Endothelial cell of umbilical vein (primary cell): ENCODE data around the gene MED15. TPM values are rescaled to one million over a fixed set of nuclear protein-coding genes. Genes with fewer than 3 reads are reported as not detected.
A peak's percentile ranks its signal among the peaks of the same experiment; 100 is the strongest.

Experiments used
- BruUV-seq: library from RNA; stranded (reverse); fragments of 400-500 nt; replicated peaks from 2 replicates; lab custom pipeline; 2021; lab: Mats Ljungman, UMichigan
- CTCF ChIA-PET: fragments of 300-600, 350-600 bp; sonication (Branson Sonifier 250); formaldehyde crosslinking; loops from one replicate; lab custom pipeline; 2021; ENCODE audit warnings: antibody characterized with exemption, inconsistent platforms; lab: Charles Lee
- POLR2A ChIA-PET: fragments of 300-600, 350-600 bp; sonication (Branson Sonifier 250); formaldehyde crosslinking; loops from one replicate; lab custom pipeline; 2021; ENCODE audit warnings: antibody characterized with exemption, inconsistent platforms; lab: Charles Lee
- DNase-seq: peaks from one replicate; pipeline ENCODE4 v3.0.0-alpha.2; 2011; ENCODE audit warnings: low read depth, low spot score
- FAIRE-seq: peaks from 2 replicates; lab custom pipeline; 2011; peaks lifted over from hg19 to GRCh38; lab: Jason Lieb, UNC
- H2AFZ ChIP-seq: 2 replicates; pipeline ENCODE4 v1.6.0; 2012; ENCODE audit warnings: low read depth, low read length, control low read depth, inconsistent platforms
- H3K27ac ChIP-seq: 2 replicates; pipeline ENCODE4 v1.5.1; 2011; ENCODE audit warnings: low read depth, mild to moderate bottlenecking, control low read depth, low read length, moderate library complexity; ENCODE audit not compliant: insufficient read depth
- H3K27me3 ChIP-seq, 2 experiments: 2 replicates each; pipeline versions ENCODE4 v1.6.0 to v1.6.1; 2011; ENCODE audit warnings: low read length in 2 of 2, mixed read lengths in 1 of 2; ENCODE audit not compliant: control insufficient read depth in 2 of 2, insufficient read depth in 2 of 2
- H3K36me3 ChIP-seq, 2 experiments: 2 replicates in 1 of 2; 3 replicates in 1 of 2; pipeline ENCODE4 v1.5.1; 2011; ENCODE audit warnings: low read length in 2 of 2, mild to moderate bottlenecking in 1 of 2, moderate library complexity in 1 of 2; ENCODE audit not compliant: control insufficient read depth in 2 of 2, insufficient read depth in 2 of 2; ENCODE audit errors: extremely low read depth in 1 of 2
- H3K4me1 ChIP-seq: 3 replicates; pipeline ENCODE4 v1.5.1; 2011; ENCODE audit warnings: mild to moderate bottlenecking, low read length; ENCODE audit not compliant: control insufficient read depth, insufficient read depth; ENCODE audit errors: extremely low read depth
- H3K4me2 ChIP-seq: 2 replicates; pipeline ENCODE4 v1.6.1; 2011; ENCODE audit warnings: low read length, control low read depth, mixed read lengths; ENCODE audit not compliant: insufficient read depth
- H3K4me3 ChIP-seq, 3 experiments: fragments of 200-600 bp in 1 of 3; sonication (generic), shearing (Covaris generic) in 1 of 3; replicated peaks in 1 of 3; 2 replicates each; pipeline ENCODE4 v1.5.1; 2011 to 2016; ENCODE audit warnings: control low read depth in 3 of 3, low read length in 3 of 3, mild to moderate bottlenecking in 2 of 3, inconsistent platforms in 1 of 3, low read depth in 1 of 3, moderate library complexity in 1 of 3; ENCODE audit not compliant: insufficient read depth in 1 of 3
- H3K79me2 ChIP-seq: 2 replicates; pipeline ENCODE4 v1.6.0; 2012; ENCODE audit warnings: low read length, inconsistent platforms; ENCODE audit not compliant: control insufficient read depth, insufficient read depth
- H3K9ac ChIP-seq: replicated peaks from 2 replicates; pipeline ENCODE3; 2011; ENCODE audit warnings: low read length, control low read depth; ENCODE audit not compliant: insufficient read depth; ENCODE audit errors: extremely low read depth
- H3K9me1 ChIP-seq: replicated peaks from 3 replicates; pipeline ENCODE4 v1.6.0; 2011; ENCODE audit warnings: mild to moderate bottlenecking, low read length; ENCODE audit not compliant: control insufficient read depth, insufficient read depth; ENCODE audit errors: extremely low read depth
- H3K9me3 ChIP-seq: replicated peaks from 2 replicates; pipeline ENCODE4 v1.5.1; 2012; ENCODE audit warnings: low read length, inconsistent platforms; ENCODE audit not compliant: control insufficient read depth, insufficient read depth
- H4K20me1 ChIP-seq: replicated peaks from 2 replicates; pipeline ENCODE3; 2011; ENCODE audit warnings: mild to moderate bottlenecking, low read length; ENCODE audit not compliant: control insufficient read depth, insufficient read depth; ENCODE audit errors: extremely low read depth
- EZH2 ChIP-seq: IDR thresholded peaks from 2 replicates; pipeline ENCODE4 v1.6.1; 2012; ENCODE audit warnings: borderline replicate concordance, low read depth, mild to moderate bottlenecking, moderate library complexity, low read length, inconsistent platforms; ENCODE audit not compliant: severe bottlenecking
- FOS ChIP-seq: IDR thresholded peaks from 2 replicates; pipeline ENCODE4 v1.6.1; 2011; ENCODE audit warnings: mild to moderate bottlenecking, low read length, moderate library complexity, borderline replicate concordance; ENCODE audit not compliant: insufficient read depth
- GATA2 ChIP-seq: IDR thresholded peaks from 2 replicates; pipeline ENCODE4 v1.7.0; 2011; ENCODE audit warnings: low read depth, mild to moderate bottlenecking, moderate library complexity, mixed read lengths, low read length; ENCODE audit not compliant: insufficient read length, insufficient read depth
- MYC ChIP-seq: IDR thresholded peaks from one replicate; pipeline ENCODE4 v1.6.1; 2011; ENCODE audit warnings: mild to moderate bottlenecking, low read depth, low read length
- POLR2A ChIP-seq: IDR thresholded peaks from 2 replicates; pipeline ENCODE4 v1.6.1; 2012; ENCODE audit warnings: low read depth, mild to moderate bottlenecking, control low read depth, low read length
- POLR2AphosphoS5 ChIP-seq: IDR thresholded peaks from 2 replicates; pipeline ENCODE4 v1.6.1; 2012; ENCODE audit warnings: low read depth, mild to moderate bottlenecking, control low read depth, low read length, moderate library complexity; ENCODE audit not compliant: insufficient read depth
- dilution Hi-C: fragments of 300-500 bp; cut with MboI; formaldehyde crosslinking; loops from one replicate; pipeline ENCODE4 v1.15.0; 2019; ENCODE audit warnings: low sequenced_read_pairs; ENCODE audit not compliant: extremely low pct_ligation_motif_present
- intact Hi-C: fragments of 100-400 bp; cut with micrococcal nuclease; formaldehyde crosslinking; loops from one replicate; pipeline ENCODE4 v1.10.0; 2022
- polyA plus RNA-seq, 4 experiments: library from polyadenylated mRNA; depleted of rRNA in 3 of 4; stranded (reverse) in 3 of 4; unstranded in 1 of 4; fragments of >200 nt; gene quantifications; 2 replicates each; pipeline versions ENCODE4 v1.2.1 to v1.2.3, GENCODE V29; 2011 to 2012; ENCODE audit warnings: missing spikeins in 1 of 4
- total RNA-seq: library from RNA; stranded (reverse); gene quantifications from 2 replicates; pipeline ENCODE4 v1.2.3, GENCODE V29; 2021
- TF ChIP-seq, protein P1 (sequence below), 2 donors: IDR thresholded peaks; 1 replicate in 1 of 2; 2 replicates in 1 of 2; pipeline ENCODE4 v1.5.1; 2011; ENCODE audit warnings: low read length in 2 of 2, mild to moderate bottlenecking in 2 of 2, moderate library complexity in 2 of 2, control low read depth in 1 of 2, inconsistent platforms in 1 of 2, low read depth in 1 of 2; ENCODE audit not compliant: insufficient read depth in 1 of 2; ENCODE audit errors: extremely low read depth in 1 of 2
- TF ChIP-seq, protein P2 (sequence below): IDR thresholded peaks from 2 replicates; pipeline ENCODE4 v1.6.1; 2011; ENCODE audit not compliant: insufficient read depth, insufficient read length

The MED15 gene
- total and polyA plus RNA-seq, 2 donors (not counting 3 experiments of a cell fraction or from before 2014, with no cell fraction given), result 68.1 to 138 TPM

DNA sequence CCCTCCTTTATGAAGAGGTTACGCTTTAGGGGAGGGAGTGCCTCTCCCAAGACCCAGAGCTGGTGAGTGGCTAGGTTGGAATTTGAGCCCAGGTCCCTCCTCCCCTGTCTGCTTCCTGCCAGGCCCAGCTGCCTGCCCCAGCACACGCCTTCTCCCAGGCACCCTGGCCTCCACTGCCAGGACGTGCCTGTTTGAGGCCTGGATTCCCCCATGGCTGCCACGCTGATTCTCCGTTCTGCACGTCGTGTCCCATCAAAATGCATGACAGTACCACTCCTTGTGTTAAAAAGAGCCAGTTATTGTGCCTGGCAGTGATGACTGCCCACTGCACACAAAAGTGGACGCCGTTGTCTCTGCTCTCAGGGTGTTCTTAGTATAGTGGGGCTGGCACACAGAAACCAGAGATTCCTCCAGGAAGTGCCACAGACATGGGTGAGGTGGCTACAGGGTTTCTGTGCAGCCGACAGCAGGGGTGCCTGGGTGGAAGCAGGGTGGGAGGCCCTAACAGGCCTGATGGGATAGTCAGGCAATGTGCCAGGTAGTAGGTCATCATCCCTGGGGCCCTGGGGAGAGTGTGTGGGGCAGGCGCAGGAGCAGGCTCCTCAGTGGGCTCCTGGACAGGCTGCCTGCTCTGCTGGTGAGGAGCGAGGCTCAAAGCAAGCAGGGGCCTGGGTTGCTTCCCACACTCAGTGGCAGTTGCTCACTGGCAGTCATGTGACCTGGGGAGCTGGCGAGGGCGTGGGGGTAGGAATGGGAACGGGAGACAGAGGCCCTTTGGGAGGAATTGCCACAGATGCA is 24.2 kb downstream of the MED15 start:
- CTCF ChIA-PET, result interaction anchor here (0.5 to 3.8 kb wide), 6 partner anchors 10 to 113 kb away, joined by 3 to 14 read pairs (median 3); no protein-coding TSS in a partner anchor
- Histone ChIP-seq H4K20me1 (no peaks in the 10 kb centered on the region), H3K27me3 (no peaks in the 10 kb centered on the region), H3K27ac (peak overlapping the region; percentile 75), H3K4me3 (no peak overlapping the region), H3K4me1 (peaks cover 40% of the 10 kb centered on the region), H3K36me3 (peaks cover 5 to 6% of the 10 kb centered on the region in 2 experiments), H3K79me2 (peaks cover 92% of the 10 kb centered on the region), H3K9ac (peak overlapping the region; percentile 11), H3K4me2 (peak overlapping the region; percentile 17), H2AFZ (no peak overlapping the region), H3K9me3 (no peaks in the 10 kb centered on the region), H3K9me1 (no peaks in the 10 kb centered on the region)
- TF ChIP-seq MYC (no peak), FOS (no peak), POLR2A (no peak), GATA2 (no peak), EZH2 (no peak), POLR2AphosphoS5 (peak; percentile 14)
- TF ChIP-seq, protein P1, sequence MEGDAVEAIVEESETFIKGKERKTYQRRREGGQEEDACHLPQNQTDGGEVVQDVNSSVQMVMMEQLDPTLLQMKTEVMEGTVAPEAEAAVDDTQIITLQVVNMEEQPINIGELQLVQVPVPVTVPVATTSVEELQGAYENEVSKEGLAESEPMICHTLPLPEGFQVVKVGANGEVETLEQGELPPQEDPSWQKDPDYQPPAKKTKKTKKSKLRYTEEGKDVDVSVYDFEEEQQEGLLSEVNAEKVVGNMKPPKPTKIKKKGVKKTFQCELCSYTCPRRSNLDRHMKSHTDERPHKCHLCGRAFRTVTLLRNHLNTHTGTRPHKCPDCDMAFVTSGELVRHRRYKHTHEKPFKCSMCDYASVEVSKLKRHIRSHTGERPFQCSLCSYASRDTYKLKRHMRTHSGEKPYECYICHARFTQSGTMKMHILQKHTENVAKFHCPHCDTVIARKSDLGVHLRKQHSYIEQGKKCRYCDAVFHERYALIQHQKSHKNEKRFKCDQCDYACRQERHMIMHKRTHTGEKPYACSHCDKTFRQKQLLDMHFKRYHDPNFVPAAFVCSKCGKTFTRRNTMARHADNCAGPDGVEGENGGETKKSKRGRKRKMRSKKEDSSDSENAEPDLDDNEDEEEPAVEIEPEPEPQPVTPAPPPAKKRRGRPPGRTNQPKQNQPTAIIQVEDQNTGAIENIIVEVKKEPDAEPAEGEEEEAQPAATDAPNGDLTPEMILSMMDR (IDR thresholded peaks at IDR 0.05; ENCODE audit: extremely low read depth in 1 of 2, insufficient read depth in 1 of 2, low read depth in 1 of 2, low read length in 2 of 2), result no peak
- TF ChIP-seq, protein P2, sequence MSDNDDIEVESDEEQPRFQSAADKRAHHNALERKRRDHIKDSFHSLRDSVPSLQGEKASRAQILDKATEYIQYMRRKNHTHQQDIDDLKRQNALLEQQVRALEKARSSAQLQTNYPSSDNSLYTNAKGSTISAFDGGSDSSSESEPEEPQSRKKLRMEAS, result no peak
- no TSS peak for BruUV-seq
- DNase-seq (peak; percentile 64), FAIRE-seq (peak; percentile 95)
- POLR2A ChIA-PET, result interaction anchor here (0.5 to 1.2 kb wide), 3 partner anchors 19 to 24 kb away, joined by 3 to 5 read pairs (median 4); partner anchors contain the start of gene MED15
- intact Hi-C loops, result loop anchor here (1.0 kb wide), 1 partner anchor 22 kb away; no protein-coding TSS in a partner anchor
- dilution Hi-C loops, result no loop called here
